GM13977 (cell line): ENCODE results near the gene OOSP3.
"Not testable (repeated sequence)": the region's sequence is repeated elsewhere in the genome, so short reads cannot be mapped to it uniquely, and the experiment has no call there.

Experiments
- DNase-seq: peaks from one replicate; pipeline ENCODE4 v3.0.0; 2012; ENCODE audit warnings: low spot score
- CTCF ChIP-seq: IDR thresholded peaks from 2 replicates; pipeline ENCODE4 v1.5.1; 2012; ENCODE audit warnings: mild to moderate bottlenecking, control low read depth; ENCODE audit not compliant: insufficient read depth; ENCODE audit errors: extremely low read depth, missing control alignments
- in situ Hi-C: fragments of 300-500 bp; cut with MboI; formaldehyde crosslinking; loops from one replicate; pipeline ENCODE4 v1.12.0; 2022; ENCODE audit warnings: low sequenced_read_pairs, low pct_unique_long_range_greater_than_20kb, mixed read lengths, inconsistent platforms; ENCODE audit not compliant: unreplicated experiment

The OOSP3 gene

GRCh38 chr11:59875856-59876519 lies 2.6 kb upstream of the OOSP3 start:
- TF ChIP-seq CTCF: no peak
- in situ Hi-C loops: no loop called here
- DNase-seq: no peak

- TF ChIP-seq CTCF: no peak
- in situ Hi-C loops: no loop called here
- no peak for DNase-seq
These were observed 1.3 kb upstream of the OOSP3 start for GRCh38 chr11:59877325-59877724.

GRCh38 chr11:59877784-59878183 lies 798 bp upstream of the OOSP3 start:
- no peak for TF ChIP-seq CTCF
- in situ Hi-C loops: no loop called here
- DNase-seq: no peak

- in situ Hi-C loops: no loop called here
- no peak for DNase-seq
- TF ChIP-seq CTCF: no peak
These were observed 985 bp downstream of the OOSP3 start for GRCh38 chr11:59879567-59879966.

GRCh38 chr11:59883597-59883996 lies 5.0 kb downstream of the OOSP3 start:
- in situ Hi-C loops: no loop called here
- no peak for DNase-seq
- TF ChIP-seq CTCF: no peak

- in situ Hi-C loops, DNase-seq: not testable (repeated sequence)
These were observed 8.6 kb downstream of the OOSP3 start for GRCh38 chr11:59887156-59887555.

GRCh38 chr11:59891781-59892181 lies 13.2 kb downstream of the OOSP3 start:
- no peak for DNase-seq
- no peak for TF ChIP-seq CTCF
- in situ Hi-C loops: no loop called here
